GM19452 (cell line): ENCODE data around the gene TOMM40.
A peak's percentile ranks its signal among the peaks of the same experiment; 100 is the strongest.
"Not testable (repeated sequence)": the region's sequence is repeated elsewhere in the genome, so short reads cannot be mapped to it uniquely, and the experiment has no call there.

ENCODE experiments used
- ATAC-seq: cut with Tn5 transposase; IDR thresholded peaks from one replicate; pipeline ENCODE4 v1.9.1; 2021; ENCODE audit not compliant: unreplicated experiment

The TOMM40 gene

GRCh38 chr19:44891016-44891882, at the start of gene TOMM40:
TOMM40 (plus strand) TSS chr19:44891254; CDS start chr19:44891416, 162 bp downstream.
- ATAC-seq: peak; percentile 70

GRCh38 chr19:44845286-44845611, 45.8 kb upstream of the TOMM40 start:
- no peak for ATAC-seq

GRCh38 chr19:44845612-44846454, 45.2 kb upstream of the TOMM40 start, which contains the start of gene NECTIN2:
NECTIN2 (plus strand) TSS chr19:44846297; CDS start chr19:44846526, 229 bp downstream.
- no peak for ATAC-seq

- no peak for ATAC-seq
Observed at GRCh38 chr19:44846455-44847143, 44.5 kb upstream of the TOMM40 start.

DNA sequence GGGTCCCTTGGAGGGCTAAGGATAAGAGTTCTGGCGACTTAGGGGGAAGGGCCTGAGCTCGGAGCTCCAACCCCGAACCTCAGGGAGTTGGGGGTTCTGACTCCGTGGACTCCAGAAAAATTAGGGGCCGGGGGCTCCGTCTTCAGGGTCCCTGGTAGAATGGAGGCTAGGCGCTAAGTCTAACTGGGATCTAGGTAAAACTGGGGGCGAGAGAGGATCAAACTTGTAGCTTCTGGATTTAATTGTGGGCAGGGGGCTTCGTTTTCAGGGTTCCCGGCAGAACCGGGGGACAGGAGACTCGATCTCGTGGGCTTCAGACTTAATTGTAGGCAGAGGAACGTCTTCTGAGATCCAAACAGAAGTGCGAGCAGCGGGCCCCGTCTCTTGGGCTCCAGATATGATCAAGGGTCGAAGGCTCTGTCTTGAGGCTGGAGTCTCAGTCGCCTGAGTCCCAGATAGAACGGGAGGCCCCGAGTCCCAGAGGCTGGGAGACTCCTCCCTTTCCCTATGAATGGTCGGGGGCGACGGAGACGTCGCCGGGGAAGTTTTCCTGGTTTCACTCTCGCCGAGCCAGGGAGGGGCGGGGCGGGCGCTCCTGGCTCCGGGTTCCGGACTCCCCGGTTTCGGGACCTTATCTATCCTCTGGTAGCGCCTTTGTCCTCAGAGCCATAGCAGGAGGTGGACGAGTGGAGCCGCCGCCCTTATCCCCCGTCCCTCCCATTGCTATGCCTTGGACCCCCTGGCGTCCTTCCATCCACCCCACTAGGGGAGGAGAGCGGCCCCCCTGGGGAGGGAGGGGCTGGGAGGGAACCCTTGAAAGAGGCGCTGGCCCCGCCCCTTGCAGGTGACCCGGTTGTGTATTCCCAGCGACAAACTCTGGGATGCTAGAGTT, 43.7 kb upstream of the TOMM40 start:
- no peak for ATAC-seq

GRCh38 chr19:44848036-44848811, 42.8 kb upstream of the TOMM40 start:
- ATAC-seq: no peak

GRCh38 chr19:44848812-44849447, 42.1 kb upstream of the TOMM40 start:
- ATAC-seq: no peak

- ATAC-seq: no peak
Observed at GRCh38 chr19:44850641-44851109, 40.4 kb upstream of the TOMM40 start.

DNA sequence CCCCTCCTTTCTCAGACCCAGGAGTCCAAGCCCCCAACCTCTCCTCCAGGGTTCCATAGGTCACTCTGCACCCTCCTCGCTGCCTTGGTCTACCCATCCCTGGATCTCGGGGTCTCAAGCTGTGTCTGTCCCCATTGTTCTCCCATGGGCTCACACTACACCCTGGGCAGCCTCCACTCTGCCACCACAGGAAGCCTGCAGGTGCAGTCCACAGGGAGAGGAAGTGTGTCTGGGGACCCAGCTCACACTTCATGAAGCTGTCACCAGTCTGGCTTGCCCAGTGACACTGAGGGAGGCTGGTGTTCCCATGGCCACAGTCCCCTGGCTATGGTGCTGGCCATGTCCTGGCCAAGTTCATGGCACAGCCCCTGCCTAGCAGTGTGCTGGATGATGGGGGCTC, 39.6 kb upstream of the TOMM40 start:
- no peak for ATAC-seq

- ATAC-seq: no peak
Observed at GRCh38 chr19:44855606-44856005, 35.4 kb upstream of the TOMM40 start.

- no peak for ATAC-seq
Observed at GRCh38 chr19:44856421-44857083, 34.5 kb upstream of the TOMM40 start.

GRCh38 chr19:44857837-44858236, 33.2 kb upstream of the TOMM40 start:
- ATAC-seq: no peak

GRCh38 chr19:44861576-44861975, 29.5 kb upstream of the TOMM40 start:
- ATAC-seq: not testable (repeated sequence)

DNA sequence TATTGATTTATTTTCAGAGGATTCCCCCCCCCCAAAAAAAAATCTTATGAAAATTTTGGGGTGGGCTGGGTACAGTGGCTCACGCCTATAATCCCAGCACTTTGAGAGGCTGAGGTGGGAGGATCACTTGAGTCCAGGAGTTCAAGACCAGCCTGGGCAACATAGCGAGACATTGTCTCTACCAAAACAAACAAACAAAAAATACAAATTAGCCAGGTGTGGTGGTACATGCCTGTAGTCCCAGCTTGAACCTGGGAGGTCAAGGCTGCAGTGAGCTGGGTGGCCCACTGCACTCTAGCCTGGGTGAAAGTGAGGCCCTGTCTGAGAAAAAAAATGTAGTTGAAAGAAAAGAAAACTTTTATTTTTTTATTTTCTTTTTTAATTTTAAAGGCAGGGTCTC, 27.1 kb upstream of the TOMM40 start:
- no peak for ATAC-seq

GRCh38 chr19:44865196-44865767, 25.8 kb upstream of the TOMM40 start:
- ATAC-seq: no peak

GRCh38 chr19:44866664-44867063, 24.4 kb upstream of the TOMM40 start:
- ATAC-seq: no peak

- no peak for ATAC-seq
Observed at GRCh38 chr19:44867578-44867977, 23.5 kb upstream of the TOMM40 start.
